ENCODE data around the gene RIOK1. TPM values are rescaled to one million over a fixed set of nuclear protein-coding genes. Genes with fewer than 3 reads are reported as not detected.

RIOK1 gene
- total RNA-seq, 1 donor from 2014 or later = 26.5 TPM

Other genes starting within 250 kb of the RIOK1 start
- 40.4 TPM for gene SSR1, start 76.6 kb upstream of the RIOK1 start, total RNA-seq
- gene CAGE1, start 66 bp upstream of the RIOK1 start, total RNA-seq = not detected
- gene DSP, start 151.9 kb downstream of the RIOK1 start, total RNA-seq = 6.9 TPM
- 15.9 TPM for gene SNRNP48, start 200.4 kb downstream of the RIOK1 start, total RNA-seq